Keratinocyte (primary cell): ENCODE data around the gene MSRB2. TPM values are rescaled to one million over a fixed set of nuclear protein-coding genes. Genes with fewer than 3 reads are reported as not detected.

Experiments used
- DNase-seq: peaks from one replicate; pipeline ENCODE4 v3.0.0-alpha.2; 2011; ENCODE audit warnings: low read depth, missing footprints, low spot score
- FAIRE-seq: peaks from 2 replicates; lab custom pipeline; 2011; peaks lifted over from hg19 to GRCh38; lab: Jason Lieb, UNC
- H2AFZ ChIP-seq: 2 replicates; pipeline ENCODE4 v1.6.0; 2012; ENCODE audit warnings: low read length, control low read depth, inconsistent platforms; ENCODE audit not compliant: control insufficient read depth
- H3K27ac ChIP-seq: 2 replicates; pipeline ENCODE4 v1.5.1; 2011; ENCODE audit warnings: low read length; ENCODE audit not compliant: control insufficient read depth, insufficient read depth
- H3K27me3 ChIP-seq: 3 replicates; pipeline ENCODE4 v1.6.0; 2011; ENCODE audit warnings: low read length; ENCODE audit not compliant: control insufficient read depth, insufficient read depth; ENCODE audit errors: extremely low read depth
- H3K36me3 ChIP-seq, 2 experiments: 2 replicates in 1 of 2; 3 replicates in 1 of 2; pipeline ENCODE4 v1.5.1; 2011; ENCODE audit warnings: low read length in 2 of 2, mild to moderate bottlenecking in 1 of 2; ENCODE audit not compliant: control insufficient read depth in 2 of 2, insufficient read depth in 2 of 2; ENCODE audit errors: extremely low read depth in 1 of 2
- H3K4me1 ChIP-seq: 3 replicates; pipeline ENCODE4 v1.5.1; 2011; ENCODE audit warnings: low read length; ENCODE audit not compliant: control insufficient read depth, insufficient read depth; ENCODE audit errors: extremely low read depth
- H3K4me2 ChIP-seq: 3 replicates; pipeline ENCODE4 v1.6.0; 2011; ENCODE audit warnings: low read depth, low read length; ENCODE audit not compliant: control insufficient read depth, insufficient read depth; ENCODE audit errors: extremely low read depth
- H3K4me3 ChIP-seq, 3 experiments: fragments of 200-600 bp in 1 of 3; sonication (generic) in 1 of 3; 2 replicates in 2 of 3; 3 replicates in 1 of 3; pipeline ENCODE4 v1.5.1; 2011 to 2016; ENCODE audit warnings: low read length in 3 of 3, mild to moderate bottlenecking in 3 of 3, control low read depth in 2 of 3, inconsistent platforms in 1 of 3, low read depth in 1 of 3, mixed read lengths in 1 of 3, mixed run types in 1 of 3, moderate library complexity in 1 of 3; ENCODE audit not compliant: control insufficient read depth in 2 of 3, insufficient read depth in 2 of 3; ENCODE audit errors: extremely low read depth in 1 of 3
- H3K79me2 ChIP-seq: 2 replicates; pipeline ENCODE4 v1.6.0; 2012; ENCODE audit warnings: low read length; ENCODE audit not compliant: control insufficient read depth, insufficient read depth
- H3K9ac ChIP-seq: 3 replicates; pipeline ENCODE4 v1.6.0; 2011; ENCODE audit warnings: low read length; ENCODE audit not compliant: control insufficient read depth, insufficient read depth; ENCODE audit errors: extremely low read depth
- H3K9me1 ChIP-seq: 3 replicates; pipeline ENCODE4 v1.6.0; 2011; ENCODE audit warnings: low read length; ENCODE audit not compliant: control insufficient read depth, insufficient read depth; ENCODE audit errors: extremely low read depth
- H3K9me3 ChIP-seq: 2 replicates; pipeline ENCODE4 v1.5.1; 2012; ENCODE audit warnings: low read depth, low read length; ENCODE audit not compliant: control insufficient read depth
- H4K20me1 ChIP-seq: 3 replicates; pipeline ENCODE4 v1.6.0; 2011; ENCODE audit warnings: low read length; ENCODE audit not compliant: control insufficient read depth, insufficient read depth; ENCODE audit errors: extremely low read depth
- EZH2 ChIP-seq: IDR thresholded peaks from one replicate; pipeline ENCODE4 v1.6.1; 2012; ENCODE audit warnings: inconsistent platforms, mild to moderate bottlenecking, low read length, moderate library complexity
- dilution Hi-C: fragments of 300-500 bp; cut with MboI; formaldehyde crosslinking; loops from one replicate; pipeline ENCODE4 v1.7.0; 2020; ENCODE audit warnings: low sequenced_read_pairs; ENCODE audit not compliant: extremely low pct_ligation_motif_present
- polyA plus RNA-seq, 5 experiments: library from polyadenylated mRNA; depleted of rRNA in 3 of 5; stranded (reverse) in 3 of 5; stranded (forward) in 1 of 5; unstranded in 1 of 5; fragments of >200 nt; gene quantifications; 1 replicate in 1 of 5; 2 replicates in 3 of 5; 3 replicates in 1 of 5; pipeline versions ENCODE4 v1.2.1 to v1.2.3, GENCODE V29; 2011 to 2012; ENCODE audit warnings: missing spikeins in 2 of 5, low read depth in 1 of 5, low replicate concordance in 1 of 5
- TF ChIP-seq, protein P1 (sequence below), 3 experiments: IDR thresholded peaks in 1 of 3; conservative IDR thresholded peaks in 1 of 3; optimal IDR thresholded peaks in 1 of 3; 2 replicates in 2 of 3; 3 replicates in 1 of 3; pipeline versions ENCODE3 to v1.5.1; 2011; ENCODE audit warnings: low read length in 3 of 3, mild to moderate bottlenecking in 3 of 3, moderate library complexity in 2 of 3, control low read depth in 1 of 3, inconsistent platforms in 1 of 3; ENCODE audit not compliant: insufficient read depth in 2 of 3; ENCODE audit errors: extremely low read depth in 1 of 3

Gene MSRB2
- polyA plus RNA-seq, 1 donor (not counting 4 experiments of a cell fraction or from before 2014, with no cell fraction given) = 27.6 TPM

GRCh38 chr10:23079700-23080099, 15.7 kb upstream of the MSRB2 start:
- FAIRE-seq (no peak), DNase-seq (no peak)
- H3K9me3 ChIP-seq = no peaks in the 10 kb centered on the region
- TF ChIP-seq EZH2 = no peak
- TF ChIP-seq, protein P1, sequence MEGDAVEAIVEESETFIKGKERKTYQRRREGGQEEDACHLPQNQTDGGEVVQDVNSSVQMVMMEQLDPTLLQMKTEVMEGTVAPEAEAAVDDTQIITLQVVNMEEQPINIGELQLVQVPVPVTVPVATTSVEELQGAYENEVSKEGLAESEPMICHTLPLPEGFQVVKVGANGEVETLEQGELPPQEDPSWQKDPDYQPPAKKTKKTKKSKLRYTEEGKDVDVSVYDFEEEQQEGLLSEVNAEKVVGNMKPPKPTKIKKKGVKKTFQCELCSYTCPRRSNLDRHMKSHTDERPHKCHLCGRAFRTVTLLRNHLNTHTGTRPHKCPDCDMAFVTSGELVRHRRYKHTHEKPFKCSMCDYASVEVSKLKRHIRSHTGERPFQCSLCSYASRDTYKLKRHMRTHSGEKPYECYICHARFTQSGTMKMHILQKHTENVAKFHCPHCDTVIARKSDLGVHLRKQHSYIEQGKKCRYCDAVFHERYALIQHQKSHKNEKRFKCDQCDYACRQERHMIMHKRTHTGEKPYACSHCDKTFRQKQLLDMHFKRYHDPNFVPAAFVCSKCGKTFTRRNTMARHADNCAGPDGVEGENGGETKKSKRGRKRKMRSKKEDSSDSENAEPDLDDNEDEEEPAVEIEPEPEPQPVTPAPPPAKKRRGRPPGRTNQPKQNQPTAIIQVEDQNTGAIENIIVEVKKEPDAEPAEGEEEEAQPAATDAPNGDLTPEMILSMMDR (optimal IDR thresholded peaks at IDR 0.05 in 1 of 3, IDR thresholded peaks at IDR 0.05 in 1 of 3, conservative IDR thresholded peaks at IDR 0.05 in 1 of 3; ENCODE audit: extremely low read depth in 1 of 3, insufficient read depth in 2 of 3, low read length in 3 of 3) = no peak
- H2AFZ ChIP-seq = no peak overlapping the region
- no peak overlapping the region for H3K4me3 ChIP-seq
- dilution Hi-C loops = no loop called here
- no peak overlapping the region for H3K4me2 ChIP-seq
- H3K4me1 ChIP-seq = peaks cover 7% of the 10 kb centered on the region
- H3K9ac ChIP-seq = no peak overlapping the region
- H3K27ac ChIP-seq = no peak overlapping the region
- H4K20me1 ChIP-seq = no peaks in the 10 kb centered on the region
- peaks cover 7% of the 10 kb centered on the region for H3K27me3 ChIP-seq
- H3K36me3 ChIP-seq = no peaks in the 10 kb centered on the region
- H3K9me1 ChIP-seq = no peaks in the 10 kb centered on the region
- no peaks in the 10 kb centered on the region for H3K79me2 ChIP-seq

DNA sequence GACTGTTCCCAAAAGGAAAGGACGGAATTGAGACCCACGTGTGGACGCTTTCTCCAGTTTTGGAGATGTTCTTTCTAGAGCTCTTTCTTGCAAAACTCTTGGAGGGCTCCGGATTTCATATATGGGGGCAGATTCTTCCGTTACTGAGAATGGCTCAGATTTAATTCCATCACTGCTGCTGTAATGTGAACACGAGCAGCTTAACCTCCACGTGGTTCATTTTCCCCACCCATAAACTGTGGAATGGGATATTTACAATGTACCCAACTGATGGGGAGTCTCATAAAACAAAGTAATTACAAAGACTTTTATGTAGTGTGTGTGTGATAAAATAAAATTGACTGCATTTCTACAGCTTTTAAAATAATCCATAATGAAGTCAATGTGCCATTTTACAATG, 15.1 kb upstream of the MSRB2 start:
- H3K9ac ChIP-seq = no peak overlapping the region
- H3K36me3 ChIP-seq = no peaks in the 10 kb centered on the region
- TF ChIP-seq, protein P1 (optimal IDR thresholded peaks at IDR 0.05 in 1 of 3, IDR thresholded peaks at IDR 0.05 in 1 of 3, conservative IDR thresholded peaks at IDR 0.05 in 1 of 3; ENCODE audit: extremely low read depth in 1 of 3, insufficient read depth in 2 of 3, low read length in 3 of 3) = no peak
- no peak for TF ChIP-seq EZH2
- H4K20me1 ChIP-seq = no peaks in the 10 kb centered on the region
- H2AFZ ChIP-seq = no peak overlapping the region
- dilution Hi-C loops = no loop called here
- DNase-seq (no peak), FAIRE-seq (no peak)
- H3K9me3 ChIP-seq = no peaks in the 10 kb centered on the region
- H3K4me2 ChIP-seq = no peak overlapping the region
- no peak overlapping the region for H3K4me3 ChIP-seq
- no peaks in the 10 kb centered on the region for H3K9me1 ChIP-seq
- peaks cover 7% of the 10 kb centered on the region for H3K27me3 ChIP-seq
- no peaks in the 10 kb centered on the region for H3K79me2 ChIP-seq
- H3K27ac ChIP-seq = no peak overlapping the region
- H3K4me1 ChIP-seq = peaks cover 7% of the 10 kb centered on the region
